CD4-positive, alpha-beta T cell treated with Interleukin-4 for 4 hours (primary cell): ENCODE results near the gene ZNF732.
"Not testable (repeated sequence)": the region's sequence is repeated elsewhere in the genome, so short reads cannot be mapped to it uniquely, and the experiment has no call there.

Experiments used
- DNase-seq: peaks from one replicate; pipeline ENCODE4 v3.0.0-alpha.2; 2020

Gene ZNF732

DNA sequence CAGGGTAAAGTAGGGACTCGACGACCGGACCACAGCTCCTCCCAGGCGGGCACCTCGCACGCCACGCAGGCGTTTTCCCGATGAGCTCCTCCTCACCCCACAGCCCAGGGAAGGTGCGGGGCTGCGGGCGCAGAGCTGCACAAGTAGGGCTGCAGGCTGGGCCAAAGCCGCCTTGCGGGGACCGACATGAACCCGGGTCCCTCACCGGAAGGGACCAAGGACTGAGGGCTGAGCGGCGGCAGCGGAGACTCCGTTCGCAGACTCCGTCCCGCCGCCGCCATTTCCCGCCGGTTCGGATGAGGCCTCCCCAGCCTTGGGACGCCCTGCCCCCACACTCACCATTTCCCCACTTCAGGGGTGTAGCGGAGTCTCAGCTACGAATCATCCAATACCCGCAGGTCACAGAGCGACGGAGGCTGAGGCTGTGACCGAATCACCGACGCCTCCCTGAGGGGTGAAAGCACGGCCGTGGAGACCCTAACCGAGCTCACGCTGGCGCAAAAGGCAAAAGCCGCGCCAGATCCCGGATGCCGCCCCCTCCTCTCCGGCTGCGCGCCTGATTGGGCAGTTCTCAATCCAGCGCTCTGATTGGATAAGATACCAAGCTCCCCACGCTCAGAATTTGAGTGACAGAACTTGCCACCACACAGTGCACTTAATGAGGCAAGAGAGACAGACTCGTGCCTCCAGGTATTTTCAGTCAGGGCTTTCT, at the start of gene ZNF732:
TSS of gene ZNF732 (minus strand) at position 506 of the 712 bp plus-strand sequence. CDS start at position 342, 164 bp downstream.
- DNase-seq = no peak

DNA sequence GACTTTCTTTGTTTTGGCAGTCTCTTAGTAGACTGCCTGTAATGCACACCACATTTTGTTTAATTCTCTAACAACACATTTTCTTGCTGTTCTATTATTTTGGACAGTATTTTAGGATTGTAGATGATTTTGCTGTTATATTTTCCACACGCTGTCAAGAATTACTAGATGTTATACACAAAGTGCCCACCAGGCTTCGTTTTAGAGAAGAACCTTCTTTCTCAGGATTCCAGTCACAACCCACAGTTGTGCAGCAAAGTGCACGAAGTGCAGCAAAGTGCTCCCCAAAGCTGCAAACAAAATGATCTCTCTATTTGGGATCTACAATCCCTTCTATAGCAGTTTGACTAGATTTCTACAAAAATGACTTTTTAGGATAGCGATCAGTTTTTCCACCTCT, 34.7 kb upstream of the ZNF732 start:
- no peak for DNase-seq

DNA sequence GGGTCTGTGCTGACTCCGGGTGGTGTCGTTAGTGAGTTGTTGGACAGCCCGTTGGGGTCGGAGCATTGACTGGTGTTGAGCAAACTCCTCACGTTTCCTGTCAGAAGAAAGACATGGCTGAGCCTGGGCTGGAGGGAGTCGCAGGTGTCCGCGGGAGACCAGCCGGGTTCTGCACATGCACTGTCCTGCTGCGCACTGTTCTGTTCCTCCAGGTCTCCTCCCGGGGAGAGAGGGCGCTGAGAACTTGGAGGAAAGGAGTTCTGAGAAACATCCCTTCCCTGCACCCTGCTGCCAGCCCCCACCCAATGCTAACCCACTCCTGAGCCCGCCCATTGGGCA, 33.5 kb upstream of the ZNF732 start:
- DNase-seq = no peak

DNA sequence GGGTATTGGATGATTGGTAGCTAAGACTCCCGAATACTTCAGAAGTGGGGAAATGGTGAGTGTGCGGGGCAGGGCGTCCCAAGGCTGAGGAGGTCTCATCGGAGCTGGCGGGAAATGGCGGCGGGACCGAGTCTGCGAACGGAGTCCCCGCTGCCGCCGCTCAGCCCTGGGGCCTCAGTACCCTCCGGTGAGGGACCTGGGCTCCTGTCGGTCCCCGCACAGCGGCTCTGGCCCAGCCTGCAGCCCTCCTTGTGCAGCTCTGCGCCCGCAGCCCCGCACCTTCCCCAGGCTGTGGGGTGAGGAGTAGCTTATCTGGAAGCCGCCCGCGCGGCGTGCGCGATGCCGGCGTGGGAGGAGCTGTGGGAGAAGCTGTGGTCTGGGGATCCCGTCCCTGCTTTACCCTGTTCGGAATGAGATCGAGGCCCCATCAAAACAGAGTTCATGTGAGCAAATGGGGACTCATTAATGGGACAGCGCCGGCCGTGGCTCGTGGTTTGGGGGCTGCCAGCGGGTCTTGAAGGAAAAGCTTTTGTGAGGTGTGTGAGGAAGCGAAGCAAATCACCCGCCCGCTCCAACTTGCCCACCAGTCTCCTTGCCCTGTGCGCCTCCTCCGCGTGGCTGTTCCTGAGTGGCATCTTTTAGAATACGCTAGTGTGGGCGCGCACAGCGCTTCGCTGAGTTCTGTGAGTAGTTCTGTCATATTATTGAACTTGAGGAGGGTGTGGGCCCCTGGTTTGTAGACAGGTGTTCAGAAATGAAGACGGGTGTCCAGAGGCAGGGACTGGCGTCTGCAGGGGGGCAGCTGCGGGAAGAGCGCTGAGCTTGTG, 32.9 kb upstream of the ZNF732 start:
- DNase-seq = peak; percentile 27

DNA sequence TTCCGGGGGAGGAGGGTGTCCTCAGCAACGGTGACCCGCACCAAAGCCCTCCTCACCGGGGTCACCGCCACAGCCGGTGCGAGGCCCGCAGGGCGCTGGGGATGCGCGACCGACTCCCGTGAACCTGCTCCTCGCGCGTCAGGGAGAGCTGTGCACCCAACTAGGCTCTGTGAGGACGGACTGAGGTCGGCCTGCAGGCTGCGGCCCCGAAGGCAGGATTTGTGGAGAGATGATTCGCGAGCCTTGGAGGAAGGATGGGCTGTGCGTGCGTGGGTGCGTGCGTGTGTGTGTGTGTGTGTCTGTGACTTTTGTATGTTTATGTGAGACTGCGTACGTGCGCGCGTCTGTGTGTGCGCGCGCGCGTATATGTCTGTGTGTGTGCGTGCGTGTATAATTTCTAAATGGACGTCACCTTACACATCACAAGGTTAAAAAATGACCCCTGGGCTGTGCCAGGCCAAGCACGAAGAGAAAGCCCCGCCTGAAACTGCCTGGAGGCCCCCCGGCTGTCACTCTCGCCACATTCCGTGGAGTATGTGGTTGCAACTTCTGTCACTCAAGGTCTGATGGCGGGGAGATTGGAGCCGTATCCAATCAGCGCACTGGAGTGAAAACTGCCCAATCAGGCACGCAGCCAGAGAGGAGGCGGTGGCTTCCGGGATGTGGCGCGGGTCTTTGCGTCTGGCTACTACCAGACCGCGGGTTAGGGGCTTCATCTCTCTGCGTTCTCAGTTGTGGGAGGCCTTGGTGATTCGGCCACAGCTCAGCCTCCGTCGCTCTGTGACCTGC, 32.1 kb upstream of the ZNF732 start, which contains the start of gene ZNF141:
TSS of gene ZNF141 (plus strand) at position 672 of the 789 bp plus-strand sequence. CDS start 170 bp downstream, outside the sequence.
- peak; percentile 95 for DNase-seq

DNA sequence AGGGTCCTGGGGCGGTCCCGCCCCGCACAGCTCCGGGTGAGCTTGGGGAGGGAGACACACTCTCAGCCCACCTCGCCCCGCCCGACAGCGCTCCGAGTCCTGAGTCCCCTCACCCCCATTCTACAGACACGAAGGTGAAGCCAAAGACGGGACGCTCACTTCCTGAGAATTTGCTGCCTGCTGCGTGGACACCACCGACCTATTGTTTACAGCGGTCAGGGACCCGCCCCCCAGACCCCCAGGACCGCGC, 31.5 kb upstream of the ZNF732 start:
- no peak for DNase-seq

DNA sequence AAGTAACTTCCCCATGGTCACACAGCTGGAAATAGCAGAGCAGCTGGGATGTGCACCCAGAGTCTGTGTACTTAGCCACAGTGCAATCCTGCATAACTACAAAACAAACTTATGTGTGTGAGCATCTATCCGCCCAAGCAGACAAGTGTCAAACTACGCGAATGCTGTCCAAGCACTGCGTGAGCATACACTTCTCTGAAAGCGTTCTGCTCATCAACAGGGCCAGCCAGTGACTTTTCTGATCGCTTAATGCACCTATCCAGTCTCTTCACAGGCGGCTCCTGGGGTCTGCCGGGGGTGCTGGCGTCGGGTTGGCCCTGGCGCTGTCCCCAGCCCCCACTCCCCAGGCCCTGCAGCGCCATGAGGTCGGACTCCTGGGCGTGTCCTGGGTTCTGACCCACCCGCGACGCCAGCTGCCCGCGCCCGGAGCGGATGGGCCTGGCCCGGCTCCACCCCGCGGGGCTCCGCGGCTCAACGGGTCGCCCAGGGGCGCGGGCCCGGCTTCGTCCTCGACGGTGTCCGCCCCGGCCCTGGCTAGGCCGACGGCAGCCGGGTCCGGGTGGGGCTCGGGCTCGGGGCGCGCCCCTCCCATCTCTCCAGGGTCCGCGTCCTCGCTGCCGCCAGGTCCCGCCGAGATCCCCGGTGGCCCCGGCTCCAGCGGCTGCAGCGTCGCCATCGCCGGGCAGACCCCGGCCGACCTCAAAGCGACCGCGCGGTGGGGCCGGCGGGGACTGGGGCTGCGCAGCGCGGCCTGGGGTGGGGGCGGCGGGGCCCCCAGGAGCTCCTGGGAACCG, 31.0 kb upstream of the ZNF732 start:
- DNase-seq = no peak

DNA sequence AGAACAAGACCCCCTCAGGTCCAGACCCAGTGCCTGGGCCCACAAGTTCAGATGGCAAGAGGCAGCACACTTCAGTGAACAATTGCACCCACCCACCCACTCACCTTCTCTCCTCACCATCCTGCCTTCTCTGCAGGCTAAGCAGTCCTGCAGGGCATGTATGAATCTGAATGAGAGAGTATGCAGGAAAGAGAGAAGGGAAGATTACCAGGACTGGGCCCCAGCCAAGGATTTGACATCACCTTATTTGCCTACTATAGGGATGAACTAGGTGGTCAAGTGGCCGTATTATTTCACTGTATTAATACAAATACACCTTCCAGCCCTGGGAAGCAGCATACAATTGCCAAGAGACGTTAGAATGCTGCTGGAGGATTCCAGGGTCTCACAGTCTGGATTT, 30.2 kb upstream of the ZNF732 start:
- no peak for DNase-seq

DNA sequence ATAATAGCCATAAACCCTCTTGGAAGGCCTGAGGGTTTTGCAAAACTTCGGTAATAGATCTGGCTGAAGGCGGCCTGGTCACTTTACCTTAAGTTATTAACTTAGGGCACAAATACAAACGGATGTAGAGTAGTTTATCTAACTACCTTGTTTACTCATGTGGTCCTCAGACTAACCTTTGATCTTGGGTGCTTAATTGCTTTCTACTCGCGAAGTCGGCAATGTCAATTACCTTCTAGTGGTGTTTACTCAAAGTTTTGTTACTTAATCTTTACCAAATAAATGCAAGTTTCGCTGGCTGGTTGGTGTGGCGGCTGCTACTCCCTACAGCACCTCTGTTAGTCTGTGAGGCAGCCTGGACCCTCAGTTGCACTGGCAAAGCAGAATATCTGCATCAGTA, 23.5 kb upstream of the ZNF732 start:
- no peak for DNase-seq

DNA sequence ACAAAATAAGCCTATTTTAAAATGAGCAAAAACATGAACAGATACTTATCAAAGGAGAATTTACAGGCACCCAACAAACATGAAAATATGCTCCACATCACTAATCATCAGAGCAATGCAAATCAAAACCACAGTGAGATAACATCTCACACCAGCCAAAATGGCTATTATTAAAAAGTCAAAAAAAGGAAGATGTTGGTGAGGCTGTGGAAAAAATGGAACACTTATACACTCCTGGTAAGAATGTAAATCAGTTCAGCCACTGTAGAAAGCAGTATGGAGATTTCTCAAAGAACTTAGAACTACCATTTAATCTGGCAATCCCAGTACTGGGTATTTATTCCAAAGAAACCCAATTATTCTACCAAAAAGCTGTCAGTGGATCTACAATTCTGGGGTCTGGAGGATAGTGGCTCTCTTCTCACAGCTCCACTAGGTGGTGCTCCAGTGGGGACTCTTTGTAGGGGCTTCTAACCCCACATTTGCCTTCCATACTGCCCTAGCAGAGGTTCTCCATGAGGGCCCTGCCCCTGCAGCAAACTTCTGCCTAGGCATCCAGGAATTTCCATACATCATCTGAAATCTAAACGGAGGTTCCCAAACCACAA, 9.1 kb upstream of the ZNF732 start:
- DNase-seq = no peak

DNA sequence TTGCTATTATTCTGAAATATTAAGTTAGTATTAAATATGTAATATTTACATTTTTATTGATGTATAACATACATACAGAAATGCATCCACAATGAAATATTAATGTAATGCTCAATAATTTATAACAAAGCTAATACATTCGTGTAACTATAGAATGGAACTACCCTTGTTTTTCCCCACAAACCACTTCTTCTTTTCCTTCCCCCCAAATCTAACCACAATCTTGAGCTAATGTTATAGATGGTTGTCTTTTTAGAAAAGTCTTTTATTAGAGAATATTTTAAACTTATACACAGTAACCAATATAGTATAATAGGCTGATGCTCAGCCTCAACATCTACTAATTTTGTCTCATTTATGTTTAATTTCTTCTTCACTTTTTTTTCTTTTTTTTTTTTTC, 4.5 kb upstream of the ZNF732 start:
- no peak for DNase-seq

DNA sequence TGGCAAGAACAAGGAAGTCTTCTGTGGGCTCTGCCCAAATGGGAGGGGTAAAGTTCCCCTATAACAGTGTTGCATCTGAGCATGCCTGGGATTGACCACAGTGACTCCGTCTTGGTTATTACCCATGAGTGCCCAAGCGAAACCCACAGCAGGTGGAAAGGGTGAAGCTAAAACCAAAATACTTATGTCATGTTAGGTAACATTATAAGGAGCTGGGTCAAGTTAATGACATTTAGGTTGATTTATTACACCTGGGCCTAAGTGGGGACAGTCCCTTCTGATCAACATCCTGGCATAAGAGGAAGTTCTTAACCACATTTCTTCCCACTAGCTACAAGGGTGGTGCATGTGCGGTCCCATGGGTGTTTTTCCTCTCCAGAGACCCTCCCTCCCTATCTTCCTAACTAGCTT, 1.3 kb upstream of the ZNF732 start:
- no peak for DNase-seq

DNA sequence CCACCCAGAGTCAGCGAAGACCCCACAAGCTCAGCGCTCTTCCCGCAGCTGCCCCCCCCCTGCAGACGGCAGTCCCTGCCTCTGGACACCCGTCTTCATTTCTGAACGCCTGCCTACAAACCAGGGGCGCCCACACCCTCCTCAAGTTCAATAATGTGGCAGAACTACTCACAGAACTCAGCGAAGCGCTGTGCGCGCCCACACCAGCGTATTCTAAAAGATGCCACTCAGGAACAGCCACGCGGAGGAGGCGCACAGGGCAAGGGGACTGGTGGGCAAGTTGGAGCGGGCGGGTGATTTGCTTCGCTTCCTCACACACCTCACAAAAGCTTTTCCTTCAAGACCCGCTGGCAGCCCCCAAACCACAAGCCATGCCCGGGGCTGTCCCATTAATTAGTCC, 758 bp downstream of the ZNF732 start:
- not testable (repeated sequence) for DNase-seq

DNA sequence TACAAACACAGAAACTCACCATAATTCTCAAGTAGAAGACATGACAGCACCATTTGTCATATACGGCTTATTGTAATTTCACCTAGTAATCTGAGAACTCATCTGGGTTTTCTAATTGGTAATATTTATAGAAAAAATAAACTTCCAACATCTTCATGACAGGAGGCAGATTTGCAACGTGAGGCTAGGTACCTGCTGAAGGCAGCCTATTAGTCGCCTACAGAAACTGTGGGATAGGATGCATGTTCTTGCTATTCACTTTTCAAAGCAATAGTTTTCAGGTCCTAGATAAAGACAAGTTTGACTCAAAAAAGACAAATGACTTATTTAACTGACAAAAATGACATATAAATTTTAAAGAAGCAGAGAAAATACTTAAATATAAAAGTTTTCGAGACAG, 2.9 kb downstream of the ZNF732 start:
- DNase-seq = no peak

DNA sequence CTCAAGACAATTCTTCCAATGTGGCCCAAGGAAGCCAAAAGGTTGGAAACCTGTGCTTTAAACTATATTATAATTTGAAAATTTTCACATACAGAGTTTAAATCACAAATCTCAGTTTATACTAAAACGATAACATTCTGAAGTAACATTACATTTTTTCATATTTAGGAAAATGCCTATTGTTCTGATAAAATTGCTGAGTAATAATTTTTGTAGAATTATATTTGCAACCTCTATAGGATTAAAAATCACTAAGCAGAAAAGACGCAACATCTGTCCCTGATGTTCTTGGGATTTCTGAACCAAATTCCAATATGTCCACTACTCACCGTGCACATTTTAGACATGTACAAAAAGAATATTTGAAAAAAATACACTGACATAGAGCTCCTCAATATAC, 10.5 kb downstream of the ZNF732 start:
- DNase-seq = no peak

DNA sequence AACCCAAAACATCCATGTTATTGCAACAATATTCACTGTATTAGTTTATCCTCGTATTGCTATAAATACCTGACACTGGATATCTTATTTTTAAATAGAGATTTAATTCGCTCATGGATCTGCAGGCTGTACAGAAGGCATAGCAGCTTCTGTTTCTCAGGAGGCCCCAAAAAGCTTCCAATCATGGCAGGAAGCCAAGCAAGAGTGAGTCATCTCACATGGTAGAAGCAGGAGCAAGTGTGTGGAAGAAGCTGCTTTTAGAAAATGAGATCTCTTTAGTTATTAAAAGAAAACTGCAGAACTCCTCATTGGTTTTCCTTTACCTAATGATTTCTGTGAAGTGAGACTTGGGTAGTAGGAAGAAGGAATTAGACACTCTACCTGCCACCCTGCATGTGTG, 16.4 kb downstream of the ZNF732 start:
- no peak for DNase-seq

DNA sequence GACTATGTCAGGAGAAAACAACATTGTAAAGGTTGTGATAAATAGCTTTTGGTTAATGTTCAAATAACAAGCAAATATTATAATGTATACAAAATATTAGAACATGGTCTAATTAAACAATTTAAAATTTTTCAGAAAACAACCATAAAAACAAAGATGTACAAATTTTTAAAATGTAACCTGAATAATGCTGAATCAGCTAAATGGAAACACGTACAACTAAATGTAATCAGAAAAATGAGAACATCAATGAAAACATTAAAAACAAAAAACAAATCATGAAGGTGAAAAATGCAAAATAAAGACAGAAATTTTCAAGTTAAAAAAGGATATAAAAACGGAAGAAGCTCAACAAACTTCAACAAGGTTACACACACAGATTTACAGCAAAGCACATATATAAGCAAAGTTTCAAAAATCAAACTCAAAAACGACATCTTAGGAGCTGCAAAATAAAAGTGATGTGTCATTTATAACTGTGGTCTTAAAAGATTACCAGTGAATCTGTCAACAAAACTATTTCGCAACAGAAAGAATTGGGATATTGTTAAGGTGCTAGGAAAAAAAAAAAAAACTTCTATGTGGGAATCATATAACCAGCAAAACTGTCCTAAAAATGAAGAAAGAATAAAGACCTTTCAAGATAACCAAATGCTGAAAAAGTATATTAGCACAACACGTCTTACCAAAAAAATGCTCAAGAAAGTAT, 31.8 kb downstream of the ZNF732 start:
- DNase-seq = no peak

DNA sequence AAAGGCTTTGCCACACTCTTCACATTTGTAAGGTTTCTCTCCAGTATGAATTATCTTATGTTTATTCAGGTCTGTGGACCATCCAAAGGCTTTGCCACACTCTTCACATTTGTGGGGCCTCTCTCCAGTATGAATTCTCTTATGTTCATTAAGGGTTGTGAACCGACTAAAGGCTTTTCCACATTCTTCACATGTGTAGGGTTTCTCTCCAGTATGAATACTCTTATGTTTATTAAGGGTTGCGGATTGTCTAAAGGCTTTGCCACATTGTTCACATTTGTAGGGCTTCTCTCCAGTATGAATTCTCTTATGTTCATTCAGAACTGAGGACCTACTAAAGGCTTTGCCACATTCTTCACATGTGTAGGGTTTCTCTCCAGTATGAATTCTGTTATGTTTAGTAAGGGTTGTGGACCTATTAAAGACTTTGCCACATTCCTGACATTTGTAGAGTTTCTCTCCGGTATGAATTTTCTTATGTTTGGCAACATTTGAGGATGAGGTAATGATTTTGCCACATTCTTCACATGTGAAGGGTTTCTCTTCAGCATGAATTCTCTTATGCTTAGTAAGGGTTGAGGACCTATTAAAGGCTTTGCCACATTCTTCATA, 33.7 kb downstream of the ZNF732 start:
- no peak for DNase-seq

DNA sequence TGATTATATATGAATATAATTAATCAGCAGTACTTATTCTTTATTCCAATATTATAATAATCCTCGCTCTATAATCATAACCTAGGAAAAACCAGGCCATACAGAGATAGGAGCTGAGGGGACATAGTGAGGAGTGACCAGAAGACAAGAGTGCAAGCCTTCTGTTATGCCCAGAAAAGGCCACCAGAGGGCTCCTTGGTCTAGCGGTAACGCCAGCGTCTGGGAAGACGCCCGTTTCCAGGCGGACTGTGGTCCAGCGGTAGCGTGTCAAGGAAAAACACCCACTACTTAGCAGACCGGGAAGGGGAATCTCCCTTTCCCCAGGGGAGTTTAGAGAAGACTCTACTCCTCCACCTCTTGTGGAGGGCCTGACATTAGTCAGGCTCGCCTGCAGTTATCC, 46.0 kb downstream of the ZNF732 start:
- not testable (repeated sequence) for DNase-seq

DNA sequence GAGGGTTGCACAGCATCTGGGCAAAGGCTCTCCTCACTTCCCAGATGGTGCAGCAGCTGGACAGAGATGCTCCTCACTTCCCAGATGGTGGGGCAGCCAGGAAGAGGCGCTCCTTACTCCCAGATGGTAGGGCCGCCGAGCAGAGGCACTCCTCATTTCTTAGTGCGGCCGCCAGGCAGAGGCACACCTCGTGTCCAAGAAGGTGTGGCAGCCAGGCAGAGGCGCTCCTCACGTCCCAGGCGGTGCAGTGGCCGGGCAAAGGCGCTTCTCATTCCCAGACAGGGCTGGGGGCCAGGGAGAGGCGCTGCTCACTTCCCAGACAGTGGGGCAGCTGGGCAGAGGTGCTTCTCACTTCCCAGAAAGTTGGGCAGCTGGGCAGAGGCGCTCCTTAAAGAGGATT, 48.8 kb downstream of the ZNF732 start:
- no peak for DNase-seq

DNA sequence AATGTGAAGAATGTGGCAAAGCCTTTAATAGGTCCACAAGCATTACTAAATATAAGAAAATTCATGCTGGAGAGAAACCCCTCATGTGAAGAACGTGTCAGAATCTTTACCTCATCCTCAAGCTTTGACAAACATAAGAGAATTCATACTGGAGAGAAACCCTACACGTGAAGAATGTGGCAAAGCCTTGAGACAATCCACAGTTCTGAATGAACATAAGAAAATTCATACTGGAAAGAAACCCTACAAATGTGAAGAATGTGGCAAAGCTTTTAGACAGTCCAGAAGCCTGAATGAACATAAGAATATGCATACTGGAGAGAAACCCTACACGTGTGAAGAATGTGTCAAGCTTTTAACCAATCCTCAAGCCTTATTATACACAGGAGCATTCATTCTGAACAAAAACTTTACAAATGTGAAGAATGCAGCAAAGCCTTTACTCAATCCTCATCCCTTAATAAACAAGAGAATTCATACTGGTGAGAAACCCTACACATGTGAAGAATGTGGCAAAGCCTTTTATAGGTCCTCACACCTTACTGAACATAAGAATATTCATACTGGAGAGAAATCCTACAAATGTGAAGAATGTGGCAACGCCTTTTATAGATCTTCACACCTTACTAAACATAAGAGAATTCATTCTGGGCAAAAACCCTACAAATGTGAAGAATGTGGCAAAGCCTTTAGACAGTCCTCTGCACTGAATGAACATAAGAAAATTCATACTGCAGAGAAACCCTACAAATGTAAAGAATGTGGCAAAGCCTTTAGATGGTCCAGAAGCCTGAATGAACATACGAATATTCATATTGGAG, 51.1 kb downstream of the ZNF732 start:
- no peak for DNase-seq
